NCI-H82 (cell line): ENCODE results near the gene PRUNE2.

Experiments used
- DNase-seq: peaks from one replicate; lab custom pipeline; 2025; lab: John Stamatoyannopoulos, UW

PRUNE2 gene

GRCh38 chr9:76655971-76656370 lies 249.9 kb downstream of the PRUNE2 start:
- no peak for DNase-seq

GRCh38 chr9:76655121-76655541 lies 250.8 kb downstream of the PRUNE2 start:
- no peak for DNase-seq

- DNase-seq = no peak
These were observed 251.3 kb downstream of the PRUNE2 start for GRCh38 chr9:76654575-76654974.

- DNase-seq = no peak
These were observed 251.9 kb downstream of the PRUNE2 start for GRCh38 chr9:76654051-76654461.

GRCh38 chr9:76652894-76653293 lies 253.0 kb downstream of the PRUNE2 start:
- no peak for DNase-seq

- DNase-seq = no peak
These were observed 254.7 kb downstream of the PRUNE2 start for GRCh38 chr9:76651119-76651705.

- DNase-seq = no peak
These were observed 255.2 kb downstream of the PRUNE2 start for GRCh38 chr9:76650692-76651091.

- DNase-seq = no peak
These were observed 256.0 kb downstream of the PRUNE2 start for GRCh38 chr9:76649894-76650293.

- DNase-seq = peak; percentile 19
These were observed 259.7 kb downstream of the PRUNE2 start for GRCh38 chr9:76646249-76646648.

GRCh38 chr9:76644647-76645250 lies 261.2 kb downstream of the PRUNE2 start:
- no peak for DNase-seq

GRCh38 chr9:76644171-76644570 lies 261.7 kb downstream of the PRUNE2 start:
- no peak for DNase-seq

GRCh38 chr9:76643399-76644117 lies 262.4 kb downstream of the PRUNE2 start:
- DNase-seq = no peak

- DNase-seq = no peak
These were observed 263.2 kb downstream of the PRUNE2 start for GRCh38 chr9:76642701-76643209.

GRCh38 chr9:76642074-76642473 lies 263.8 kb downstream of the PRUNE2 start:
- no peak for DNase-seq

- no peak for DNase-seq
These were observed 267.9 kb downstream of the PRUNE2 start for GRCh38 chr9:76638001-76638400.

GRCh38 chr9:76637416-76637815 lies 268.5 kb downstream of the PRUNE2 start:
- DNase-seq = no peak

- DNase-seq = peak; percentile 21
These were observed 271.4 kb downstream of the PRUNE2 start for GRCh38 chr9:76634356-76635054.

- DNase-seq = no peak
These were observed 275.0 kb downstream of the PRUNE2 start for GRCh38 chr9:76630916-76631315.

GRCh38 chr9:76629205-76629990 lies 276.5 kb downstream of the PRUNE2 start:
- DNase-seq = no peak

- no peak for DNase-seq
These were observed 277.8 kb downstream of the PRUNE2 start for GRCh38 chr9:76628155-76628554.

GRCh38 chr9:76626980-76627379 lies 278.9 kb downstream of the PRUNE2 start:
- no peak for DNase-seq

GRCh38 chr9:76626141-76626540 lies 279.8 kb downstream of the PRUNE2 start:
- no peak for DNase-seq
